ENCODE data around the gene DCBLD2. TPM values are rescaled to one million over a fixed set of nuclear protein-coding genes. Genes with fewer than 3 reads are reported as not detected.

DCBLD2 gene
- polyA plus RNA-seq, 1 of the 3 experiments (the other 2 are of a cell fraction), result 159 TPM

GRCh38 chr3:98788651-98789050 is 112.8 kb downstream of the DCBLD2 start (continued):
- peak; percentile 23; the same call in 1 of the 2 replicates for TF ChIP-seq PBX3 (IDR thresholded peaks at IDR 0.05)

- no peaks in the 10 kb centered on the region for H3K79me2 ChIP-seq (ENCODE audit: insufficient read depth)
- WGBS (ENCODE audit: low lambda C conversion rate), result 98% methylated on average over 2 of the region's 2 CpGs
- TF ChIP-seq RXRA (IDR thresholded peaks at IDR 0.05; ENCODE audit: borderline replicate concordance, low read depth) (no peak), MAX (IDR thresholded peaks at IDR 0.05; ENCODE audit: low read depth) (no peak), USF1 (IDR thresholded peaks at IDR 0.05; ENCODE audit: borderline replicate concordance, low read depth) (no peak), FOSL2 (IDR thresholded peaks at IDR 0.05; ENCODE audit: borderline replicate concordance, low read depth) (no peak), TEAD4 (IDR thresholded peaks at IDR 0.05; ENCODE audit: borderline replicate concordance, insufficient read depth) (no peak), PBX3 (IDR thresholded peaks at IDR 0.05) (no peak), YY1 (IDR thresholded peaks at IDR 0.05; ENCODE audit: low read depth) (no peak), TCF12 (IDR thresholded peaks at IDR 0.05) (no peak), RFX5 (IDR thresholded peaks at IDR 0.05; ENCODE audit: low read length) (no peak), SIN3A (IDR thresholded peaks at IDR 0.05; ENCODE audit: borderline replicate concordance, low read depth, low read length) (no peak), GABPA (IDR thresholded peaks at IDR 0.05; ENCODE audit: low read depth) (no peak), CTCF (IDR thresholded peaks at IDR 0.05) (no peak), FOXM1 (IDR thresholded peaks at IDR 0.05; ENCODE audit: low read depth) (no peak), EZH2phosphoT487 (IDR thresholded peaks at IDR 0.05; ENCODE audit: borderline replicate concordance, low read depth) (no peak)
- H3K4me2 ChIP-seq, result no peak overlapping the region
- H3K27me3 ChIP-seq (ENCODE audit: insufficient read depth), result no peaks in the 10 kb centered on the region
- H2AFZ ChIP-seq (ENCODE audit: low read depth), result no peak overlapping the region
- POLR2A ChIA-PET, result no interaction called here
- H3K9me3 ChIP-seq, result no peaks in the 10 kb centered on the region
- DNase-seq, result no peak
- peak overlapping the region; percentile 3 to 82; a peak in 3 of 4 replicates for H3K27ac ChIP-seq (ENCODE audit: low read depth in 2 of 2, low read length in 1 of 2)
- no peak overlapping the region for H3K4me3 ChIP-seq (ENCODE audit: low read depth in 2 of 2, low read length in 1 of 2)
- CTCF ChIA-PET, result interaction anchor here (1.0 kb wide), 1 partner anchor 207 kb away, joined by 3 read pairs; no protein-coding TSS in a partner anchor
- peaks cover 15 to 18% of the 10 kb centered on the region in 2 experiments for H3K4me1 ChIP-seq (ENCODE audit: control insufficient read depth in 1 of 2, insufficient read depth in 2 of 2, low read depth in 1 of 2, low read length in 1 of 2)
- H3K9me2 ChIP-seq, result no peaks in the 10 kb centered on the region
- H3K36me3 ChIP-seq (replicated peaks in 1 of 2; ENCODE audit: control insufficient read depth in 1 of 2, insufficient read depth in 2 of 2, low read length in 1 of 2), result peaks cover 0 to 71% of the 10 kb centered on the region in 2 experiments
- peaks cover 65% of the 10 kb centered on the region for H3F3A ChIP-seq (replicated peaks; ENCODE audit: insufficient read depth)
- H4K20me1 ChIP-seq (ENCODE audit: insufficient read depth), result peaks cover 6% of the 10 kb centered on the region; the same call in 1 of the 2 replicates
- no peak overlapping the region for H3K9ac ChIP-seq
Observed at GRCh38 chr3:98787181-98787580, 114.3 kb downstream of the DCBLD2 start.
